Stimulated activated CD8-positive, alpha-beta memory T cell treated with anti-CD3 and anti-CD28 coated beads, Interleukin-4, amount 100 ng/mL, for 1 hour (primary cell): ENCODE results near the gene PRR3.
A peak's percentile ranks its signal among the peaks of the same experiment; 100 is the strongest.

Source experiments
- DNase-seq, 2 donors: peaks; one replicate each; pipeline ENCODE4 v3.0.0-alpha.2; 2020; ENCODE audit warnings: low read depth in 2 of 2, low spot score in 1 of 2

Gene PRR3

DNA sequence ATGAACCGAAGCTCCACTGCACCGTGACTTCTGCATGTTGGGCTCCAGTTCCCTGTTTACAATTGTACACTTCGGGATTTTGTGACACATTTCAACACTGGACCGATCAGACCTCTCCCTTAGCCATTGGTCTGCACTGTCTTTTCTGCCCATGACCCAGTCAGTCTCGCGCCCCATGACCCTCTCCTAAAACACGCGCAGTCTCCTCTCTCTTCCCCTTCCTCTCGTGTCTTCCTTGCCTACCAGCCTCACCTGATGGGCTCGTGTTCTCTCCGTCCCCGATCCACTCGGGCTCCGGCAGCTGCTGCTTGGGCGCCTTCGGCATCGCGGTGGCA lies 13.6 kb downstream of the PRR3 start:
- no peak for DNase-seq

DNA sequence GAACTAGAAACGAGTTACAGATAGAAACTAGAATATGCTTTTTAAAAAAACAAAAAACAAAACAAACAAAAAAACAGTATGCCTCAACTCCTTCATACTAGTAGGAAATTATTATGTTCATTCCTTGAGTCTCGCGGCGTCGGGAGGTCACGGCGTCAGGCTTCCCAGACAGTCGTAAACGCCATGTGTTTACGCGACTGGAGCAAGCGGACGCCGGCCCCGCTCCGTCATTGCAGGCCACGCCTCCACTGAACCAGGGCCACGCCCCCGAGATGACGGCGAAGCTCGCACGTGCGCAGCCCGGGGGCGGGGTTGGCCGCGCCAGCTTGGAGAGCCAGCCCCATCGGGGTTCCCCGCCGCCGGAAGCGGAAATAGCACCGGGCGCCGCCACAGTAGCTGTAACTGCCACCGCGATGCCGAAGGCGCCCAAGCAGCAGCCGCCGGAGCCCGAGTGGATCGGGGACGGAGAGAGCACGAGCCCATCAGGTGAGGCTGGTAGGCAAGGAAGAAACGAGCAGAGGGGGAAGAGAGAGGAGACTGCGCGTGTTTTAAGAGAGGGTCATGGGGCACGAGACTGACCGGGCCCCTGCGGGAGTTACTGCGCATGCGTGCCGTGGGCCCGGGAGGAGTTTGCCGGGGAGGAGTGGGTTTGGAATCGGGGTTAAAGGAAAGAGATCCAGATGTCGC lies 14.1 kb downstream of the PRR3 start, which contains the start of gene ABCF1:
Gene ABCF1, plus strand, starts transcription at position 368 of the 687 bp plus-strand sequence. Its CDS starts 46 bp downstream, at position 414.
- DNase-seq, result peak; percentile 99

DNA sequence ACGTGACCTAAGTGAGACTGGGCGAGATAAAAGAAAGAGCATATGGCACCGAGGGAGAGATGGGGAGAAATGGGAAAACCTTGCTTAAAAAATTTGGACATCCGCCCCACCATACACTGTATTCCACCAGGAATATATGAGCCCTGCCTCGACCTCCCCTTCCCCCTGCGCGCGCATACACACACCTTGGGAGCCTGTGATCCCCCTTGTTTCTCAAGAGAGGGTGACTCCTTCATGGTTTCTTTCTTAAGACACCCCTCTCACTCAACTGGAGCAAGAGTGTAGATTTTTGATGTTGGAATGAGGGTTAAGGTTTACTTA lies 14.6 kb downstream of the PRR3 start:
- DNase-seq, result no peak

DNA sequence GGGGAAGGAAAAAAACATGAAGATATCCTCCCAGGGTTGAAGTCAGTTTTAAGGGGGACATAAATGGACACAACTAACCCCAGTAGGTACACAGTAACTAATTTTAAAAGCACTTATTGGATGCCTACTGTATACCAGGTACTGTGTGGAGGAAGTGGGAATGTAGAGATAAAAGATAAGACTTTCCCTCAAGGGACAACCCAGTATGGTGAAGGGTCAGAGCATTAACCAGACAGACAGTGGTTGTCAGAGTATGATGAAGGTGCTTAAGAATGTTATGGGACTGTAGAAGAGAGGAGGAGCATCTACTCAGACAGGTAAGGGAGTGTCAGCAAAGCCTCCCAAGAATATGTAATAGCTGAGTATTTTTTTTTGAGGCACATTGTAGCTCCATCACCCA lies 15.1 kb downstream of the PRR3 start:
- DNase-seq, result no peak

DNA sequence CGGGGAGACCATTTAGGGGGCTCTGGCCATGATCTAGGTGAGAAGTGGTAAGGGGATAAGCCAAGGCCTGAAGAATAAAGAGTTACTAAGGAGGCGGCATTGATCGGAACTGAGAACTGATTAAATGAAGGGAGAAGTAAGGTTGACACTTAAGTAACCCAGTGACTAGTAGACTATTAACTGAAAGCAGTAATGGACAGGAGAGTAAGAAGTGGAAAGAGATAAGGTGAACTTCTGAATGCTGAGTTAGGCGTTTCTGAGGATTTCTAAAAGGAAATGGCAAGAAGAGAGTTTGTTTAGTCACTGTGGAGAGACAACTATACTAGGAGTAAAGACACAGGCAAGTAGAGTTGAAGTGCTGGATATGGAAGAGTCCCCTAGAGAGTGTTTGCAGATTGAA lies 16.0 kb downstream of the PRR3 start:
- no peak for DNase-seq

DNA sequence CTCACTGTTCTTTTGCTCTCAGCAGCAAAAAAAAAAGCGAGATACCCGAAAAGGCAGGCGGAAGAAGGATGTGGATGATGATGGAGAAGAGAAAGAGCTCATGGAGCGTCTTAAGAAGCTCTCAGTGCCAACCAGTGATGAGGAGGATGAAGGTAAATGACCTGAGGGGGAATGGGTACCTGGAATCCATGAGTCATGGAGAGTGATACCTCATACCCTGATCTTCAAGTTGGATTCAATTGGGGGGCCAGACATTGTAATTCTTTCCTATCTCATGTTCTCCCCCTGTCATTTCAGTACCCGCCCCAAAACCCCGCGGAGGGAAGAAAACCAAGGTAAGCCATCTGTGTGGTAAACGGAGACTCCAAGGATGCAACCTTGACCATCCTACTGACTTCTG lies 21.0 kb downstream of the PRR3 start:
- no peak for DNase-seq

DNA sequence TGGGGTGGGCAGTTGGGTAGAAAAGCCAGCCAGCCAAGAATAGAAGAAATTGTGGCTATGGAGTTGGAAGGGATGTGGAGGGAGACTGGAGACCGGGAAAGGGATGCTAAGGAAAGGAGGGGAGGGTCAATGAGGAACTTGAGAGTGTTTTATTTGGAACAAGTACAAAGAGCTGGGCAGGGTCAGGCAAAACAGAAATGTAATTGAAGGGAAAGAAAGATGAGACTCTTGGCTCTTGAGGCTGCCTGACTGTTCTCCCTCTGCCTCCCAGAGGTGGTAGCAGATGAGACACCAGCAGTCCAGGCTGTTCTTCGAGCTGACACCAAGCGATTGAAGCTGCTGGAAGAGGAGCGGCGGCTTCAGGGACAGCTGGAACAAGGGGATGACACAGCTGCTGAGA lies 26.8 kb downstream of the PRR3 start:
- DNase-seq, result no peak

DNA sequence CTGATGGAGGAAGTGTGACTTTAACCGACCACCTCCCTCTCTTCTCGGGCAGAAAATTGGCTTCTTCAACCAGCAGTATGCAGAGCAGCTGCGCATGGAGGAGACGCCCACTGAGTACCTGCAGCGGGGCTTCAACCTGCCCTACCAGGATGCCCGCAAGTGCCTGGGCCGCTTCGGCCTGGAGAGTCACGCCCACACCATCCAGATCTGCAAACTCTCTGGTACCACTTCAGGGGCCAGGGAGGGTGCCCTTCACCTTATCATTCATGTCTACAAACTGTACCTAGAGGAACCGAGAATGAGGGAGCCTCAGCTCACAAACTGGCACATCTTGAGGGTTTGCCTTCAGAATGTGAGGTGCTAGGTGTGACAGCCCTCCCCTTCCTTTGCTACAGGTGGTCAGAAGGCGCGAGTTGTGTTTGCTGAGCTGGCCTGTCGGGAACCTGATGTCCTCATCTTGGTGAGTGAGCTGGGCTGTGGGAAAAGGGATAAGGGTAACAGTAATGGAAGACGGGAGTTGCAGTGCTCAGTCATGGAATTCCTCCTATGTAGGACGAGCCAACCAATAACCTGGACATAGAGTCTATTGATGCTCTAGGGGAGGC lies 32.8 kb downstream of the PRR3 start:
- no peak for DNase-seq

DNA sequence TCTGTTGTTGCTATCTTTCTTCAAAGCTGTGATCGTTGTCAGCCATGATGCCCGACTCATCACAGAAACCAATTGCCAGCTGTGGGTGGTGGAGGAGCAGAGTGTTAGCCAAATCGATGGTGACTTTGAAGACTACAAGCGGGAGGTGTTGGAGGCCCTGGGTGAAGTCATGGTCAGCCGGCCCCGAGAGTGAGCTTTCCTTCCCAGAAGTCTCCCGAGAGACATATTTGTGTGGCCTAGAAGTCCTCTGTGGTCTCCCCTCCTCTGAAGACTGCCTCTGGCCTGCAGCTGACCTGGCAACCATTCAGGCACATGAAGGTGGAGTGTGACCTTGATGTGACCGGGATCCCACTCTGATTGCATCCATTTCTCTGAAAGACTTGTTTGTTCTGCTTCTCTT lies 33.4 kb downstream of the PRR3 start:
- DNase-seq, result no peak

DNA sequence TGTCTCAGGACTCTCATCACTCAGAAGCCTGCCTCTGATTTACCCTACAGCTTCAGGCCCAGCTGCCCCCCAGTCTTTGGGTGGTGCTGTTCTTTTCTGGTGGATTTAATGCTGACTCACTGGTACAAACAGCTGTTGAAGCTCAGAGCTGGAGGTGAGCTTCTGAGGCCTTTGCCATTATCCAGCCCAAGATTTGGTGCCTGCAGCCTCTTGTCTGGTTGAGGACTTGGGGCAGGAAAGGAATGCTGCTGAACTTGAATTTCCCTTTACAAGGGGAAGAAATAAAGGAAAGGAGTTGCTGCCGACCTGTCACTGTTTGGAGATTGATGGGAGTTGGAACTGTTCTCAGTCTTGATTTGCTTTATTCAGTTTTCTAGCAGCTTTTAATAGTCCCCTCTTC lies 33.9 kb downstream of the PRR3 start:
- DNase-seq, result no peak

DNA sequence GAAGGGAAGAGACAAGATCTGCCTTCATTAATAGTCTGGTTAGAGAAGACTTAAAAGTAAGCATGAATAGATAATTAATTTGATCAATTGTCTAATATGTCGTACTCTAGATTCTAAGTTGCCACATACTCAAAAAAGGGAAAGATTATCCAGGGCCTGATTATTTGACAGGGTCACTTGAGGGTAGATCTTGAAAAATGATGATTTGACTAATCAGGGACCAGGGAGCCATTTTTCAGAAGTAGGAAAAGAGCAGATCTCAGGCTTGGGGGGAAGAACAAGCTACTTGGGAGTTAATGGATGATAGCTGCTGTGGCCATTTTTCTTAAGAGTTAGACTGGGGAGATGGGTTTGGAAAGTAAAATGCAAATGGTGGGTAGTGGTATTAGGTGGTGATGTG lies 35.2 kb downstream of the PRR3 start:
- no peak for DNase-seq

DNA sequence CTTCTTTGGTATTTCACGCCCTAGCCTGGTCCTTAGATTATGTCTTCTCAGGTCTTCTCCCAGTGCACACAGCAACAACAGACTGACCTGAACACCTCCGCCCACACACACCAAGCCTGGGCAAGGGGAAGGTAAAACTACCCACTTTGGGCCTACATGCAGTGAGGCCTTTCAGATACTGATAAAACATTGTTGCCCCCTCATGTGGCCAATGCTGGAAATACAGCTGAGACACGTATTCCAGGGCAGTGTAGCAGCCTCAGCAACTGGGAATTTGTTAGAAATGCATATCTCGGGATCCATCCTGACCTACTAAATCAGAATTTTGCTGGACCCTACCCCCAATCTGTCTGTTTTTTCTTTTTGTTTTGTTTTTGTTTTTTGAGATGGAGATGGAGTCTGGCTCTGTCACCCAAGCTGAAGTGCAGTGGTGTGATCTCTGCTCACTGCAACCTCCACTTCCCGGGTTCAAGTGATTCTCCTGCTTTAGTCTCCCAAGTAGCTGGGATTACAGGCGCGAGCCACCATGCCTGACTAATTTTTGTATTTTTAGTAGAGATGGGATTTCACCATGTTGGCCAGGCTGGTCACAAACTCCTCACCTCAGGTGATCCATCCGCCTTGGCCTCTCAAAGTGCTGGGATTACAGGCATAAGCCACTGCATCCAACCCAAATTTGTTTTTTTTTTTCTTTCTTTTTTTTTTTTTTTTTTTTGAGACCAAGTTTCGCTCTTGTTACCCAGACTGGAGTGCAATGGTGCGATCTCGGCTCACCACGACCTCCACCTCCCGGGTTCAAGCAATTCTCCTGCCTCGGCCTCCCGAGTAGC lies 40.4 kb downstream of the PRR3 start:
- DNase-seq, result peak; percentile 62 to 63

DNA sequence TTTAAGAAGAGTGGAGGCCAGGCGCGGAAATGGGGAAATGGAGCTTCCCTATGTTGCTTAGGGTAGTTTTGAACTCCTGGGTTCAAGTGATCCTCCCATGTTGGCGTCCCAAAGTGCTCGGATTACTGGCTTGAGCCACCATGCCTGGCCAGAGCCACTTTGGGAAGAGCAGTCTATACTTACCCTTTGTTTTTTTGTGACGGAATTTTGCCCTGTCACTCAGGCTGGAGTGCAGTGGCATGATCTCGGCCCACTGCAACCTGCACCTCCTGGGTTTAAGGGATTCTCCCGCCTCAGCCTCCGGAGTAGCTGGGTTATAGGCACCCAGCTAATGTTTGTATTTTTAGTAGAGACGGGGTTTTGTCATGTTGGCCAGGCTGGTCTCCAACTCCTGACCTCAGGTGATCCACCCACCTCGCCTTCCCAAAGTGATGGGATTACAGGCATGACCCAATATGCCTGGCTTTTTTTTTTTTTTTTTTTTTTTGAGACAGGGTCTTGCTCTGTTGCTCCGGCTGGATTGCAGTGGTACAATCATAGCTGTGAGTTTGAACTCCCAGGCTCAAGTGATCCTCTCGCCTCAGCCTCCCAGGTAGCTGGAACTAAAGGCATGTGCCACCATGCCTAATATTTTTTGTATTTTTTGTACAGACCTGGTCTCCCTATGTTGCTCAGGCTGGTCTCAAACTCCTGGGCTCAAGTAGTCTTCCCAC lies 42.0 kb downstream of the PRR3 start:
- DNase-seq, result no peak

DNA sequence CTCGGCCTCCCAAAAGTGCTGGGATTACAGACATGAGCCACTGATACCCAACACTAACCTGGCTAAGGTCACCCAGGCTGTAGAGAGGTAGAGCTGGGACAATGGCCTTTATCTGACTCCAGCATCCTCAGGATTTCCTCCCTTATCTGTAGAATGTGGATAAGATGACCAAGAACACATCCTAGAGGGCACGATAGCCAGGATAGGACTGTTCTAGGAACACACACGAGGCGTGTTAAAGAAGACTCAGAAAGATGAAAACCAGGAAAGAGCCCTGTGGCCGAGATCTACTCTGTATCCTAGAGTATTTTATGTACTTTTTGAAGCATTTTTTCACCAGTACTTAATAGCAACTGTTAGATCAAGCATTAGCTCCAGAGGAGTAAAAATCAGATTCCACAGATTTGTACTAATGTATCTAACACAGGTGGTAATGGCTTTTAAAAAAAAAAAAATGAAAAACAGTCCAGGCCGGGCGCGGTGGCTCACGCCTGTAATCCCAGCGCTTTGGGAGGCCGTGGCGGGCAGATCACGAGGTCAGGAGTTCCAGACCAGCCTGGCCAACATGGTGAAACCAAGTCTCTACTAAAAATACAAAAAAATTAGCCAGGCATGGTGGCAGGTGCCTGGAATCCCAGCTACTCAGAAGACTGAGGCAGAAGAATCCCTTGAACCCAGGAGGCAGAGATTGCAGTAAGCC lies 42.7 kb downstream of the PRR3 start:
- no peak for DNase-seq

DNA sequence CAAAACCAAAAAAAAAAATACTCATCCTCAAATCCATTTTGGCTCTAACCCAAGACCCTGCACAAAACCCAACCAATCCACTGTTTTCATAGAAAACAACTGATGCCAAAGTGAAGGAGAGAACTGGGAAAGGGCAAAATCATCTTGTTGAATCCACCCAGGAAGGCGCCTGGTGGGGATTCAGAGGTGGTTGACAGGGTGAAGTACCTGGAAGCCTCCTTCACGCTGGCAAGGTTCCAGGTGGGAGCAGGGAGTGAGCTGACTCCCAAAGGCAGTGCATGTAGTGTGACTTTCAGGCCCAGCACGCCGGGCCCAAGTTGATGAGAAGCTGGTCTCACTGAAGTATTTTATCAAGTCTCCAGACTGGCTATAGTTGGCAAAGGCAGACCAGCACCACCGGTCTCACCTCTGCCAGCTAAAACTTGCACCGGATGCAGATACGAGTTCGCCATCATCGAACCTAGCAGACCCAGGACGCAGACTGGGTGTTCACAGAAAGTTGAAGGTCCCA lies 43.4 kb downstream of the PRR3 start:
- no peak for DNase-seq

DNA sequence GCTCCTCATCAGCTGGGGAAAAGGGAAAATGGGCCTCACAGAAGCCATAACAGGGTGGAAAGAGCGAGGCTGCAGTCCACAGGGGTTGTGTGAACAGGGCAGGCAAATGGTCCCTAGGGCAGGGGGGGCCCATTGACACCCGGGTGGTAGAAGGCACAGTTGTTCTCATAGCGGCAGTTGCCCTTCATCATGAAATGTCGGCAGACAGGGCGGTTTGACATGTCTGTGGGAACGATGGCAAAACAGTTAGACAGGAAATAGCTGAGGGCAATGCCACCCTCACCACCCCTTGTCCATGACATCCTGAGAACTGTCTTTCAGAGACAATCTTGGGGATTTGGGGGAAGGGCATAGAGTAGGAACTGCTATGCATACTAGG lies 44.3 kb downstream of the PRR3 start:
- DNase-seq, result no peak

DNA sequence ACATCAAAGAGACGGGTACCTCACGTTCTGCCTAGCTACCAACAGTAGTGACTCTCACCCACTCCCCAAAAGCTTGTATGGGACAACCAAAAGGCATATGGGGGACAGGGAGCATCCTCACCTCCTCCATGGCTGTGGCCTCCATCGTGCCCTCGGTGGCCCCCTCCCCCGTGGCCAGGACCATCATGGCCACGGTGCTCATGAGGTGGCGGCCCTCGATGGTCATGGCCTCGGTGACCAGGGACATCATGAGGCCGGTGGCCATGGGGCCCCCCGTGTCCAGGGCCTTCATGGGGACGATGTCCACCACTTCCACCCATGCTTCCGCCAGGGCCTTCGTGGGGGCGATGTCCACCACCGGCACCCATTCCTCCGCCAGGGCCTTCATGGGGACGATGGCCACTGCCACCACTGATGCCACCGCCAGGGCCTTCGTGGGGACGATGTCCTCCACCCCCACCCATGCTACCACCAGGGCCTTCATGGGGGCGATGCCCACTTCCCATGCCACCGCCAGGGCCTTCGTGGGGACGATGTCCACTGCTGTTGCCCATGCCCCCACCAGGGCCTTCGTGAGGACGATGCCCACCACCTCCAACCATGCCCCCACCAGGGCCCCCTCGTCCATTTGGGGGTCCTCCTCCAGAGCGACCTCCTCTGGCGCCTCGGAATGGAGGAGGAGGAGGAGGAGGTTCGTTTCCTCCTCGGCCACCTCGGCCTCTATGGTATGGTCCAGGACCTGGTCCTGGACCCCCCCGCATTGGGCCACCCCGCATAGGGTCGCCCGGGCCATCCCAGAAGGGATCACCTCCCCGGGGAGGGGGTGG lies 44.9 kb downstream of the PRR3 start:
- DNase-seq, result no peak

DNA sequence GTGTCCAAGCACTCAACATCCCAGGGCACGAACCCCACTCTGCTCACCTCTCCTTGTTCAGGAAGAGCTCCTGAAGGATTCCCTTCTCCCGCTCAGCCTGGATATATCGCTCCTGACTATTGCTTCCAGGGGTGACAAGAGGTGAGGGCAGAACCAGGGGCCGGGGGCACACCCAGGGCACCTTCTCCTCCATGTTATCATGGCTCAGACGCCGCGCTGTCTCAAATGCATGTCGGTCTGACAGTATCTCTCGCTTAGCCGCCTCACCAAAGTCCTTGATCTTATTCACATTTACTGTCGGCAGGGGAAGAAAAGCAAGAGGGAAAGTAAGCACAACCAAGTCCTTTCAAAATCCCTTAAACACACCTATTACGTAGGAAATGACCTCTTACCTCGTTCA lies 46.9 kb downstream of the PRR3 start:
- DNase-seq, result no peak

DNA sequence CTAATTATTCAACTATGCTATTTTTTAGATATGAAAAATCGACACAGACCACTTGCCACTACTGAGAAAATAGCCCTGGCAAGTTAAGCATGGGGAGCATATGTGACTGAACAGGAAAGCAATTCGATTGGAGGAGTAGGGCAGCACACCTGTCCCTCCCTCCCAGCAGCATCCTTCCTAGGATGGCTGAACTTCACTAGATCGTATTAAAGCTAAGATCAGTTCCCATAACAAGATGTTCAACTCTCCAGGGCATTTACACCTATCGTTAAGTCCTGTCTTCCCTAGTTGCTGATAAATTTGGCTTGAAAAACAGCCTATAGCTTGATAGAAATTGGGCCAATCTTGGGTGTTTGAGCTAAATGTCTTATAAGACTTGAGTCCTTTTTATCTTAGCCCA lies 53.0 kb downstream of the PRR3 start:
- DNase-seq, result no peak

DNA sequence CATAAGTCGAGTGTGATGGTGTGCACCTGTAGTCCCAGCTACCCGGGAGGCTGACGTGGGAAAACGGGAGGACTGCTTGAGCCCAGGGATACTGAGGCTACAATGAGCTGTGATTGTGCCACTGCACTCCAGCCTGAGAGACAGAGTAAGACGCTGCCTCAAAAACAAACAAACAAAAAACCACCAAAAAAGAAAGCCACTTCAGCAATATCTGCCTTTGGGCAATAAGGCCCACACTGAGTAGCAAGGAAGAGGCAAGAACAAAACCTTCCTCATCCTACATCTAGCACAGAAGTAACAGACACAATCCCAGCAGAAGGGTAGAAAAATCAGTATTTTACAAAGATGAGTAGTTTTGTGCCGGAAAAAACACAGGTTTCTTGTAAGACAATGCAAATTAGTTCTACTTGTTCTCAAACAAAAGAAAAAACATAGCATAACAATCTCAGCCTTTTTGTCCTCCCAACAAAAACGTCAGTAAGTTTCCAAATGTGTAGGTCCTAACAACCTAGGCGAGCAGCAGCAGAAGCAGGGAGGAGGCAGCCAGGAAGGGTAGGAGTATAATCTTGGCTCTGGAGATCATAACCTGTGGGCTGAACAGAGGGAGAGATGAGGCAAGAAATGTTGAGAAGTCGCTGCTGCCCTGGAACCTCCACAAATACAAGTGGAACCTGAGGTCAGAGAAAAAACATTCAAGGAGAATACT lies 54.2 kb downstream of the PRR3 start:
- DNase-seq, result no peak
